Hepatocyte (in vitro differentiated cells): ENCODE data around the gene MALAT1. TPM values are rescaled to one million over a fixed set of nuclear protein-coding genes. Genes with fewer than 3 reads are reported as not detected.

ENCODE experiments used
- DNase-seq: peaks from one replicate; pipeline ENCODE4 v3.0.0-alpha.2; 2016; ENCODE audit warnings: low spot score
- H2AFZ ChIP-seq: fragments of 200-600 bp; sonication (generic); 2 replicates; pipeline ENCODE4 v1.6.0; 2016; ENCODE audit warnings: antibody characterized with exemption, mild to moderate bottlenecking
- H3K27ac ChIP-seq: fragments of 200-600 bp; sonication (generic); 2 replicates; pipeline ENCODE4 v1.5.1; 2016; ENCODE audit warnings: mild to moderate bottlenecking
- H3K27me3 ChIP-seq: fragments of 200-600 bp; sonication (generic); 2 replicates; pipeline ENCODE4 v1.6.1; 2016
- H3K36me3 ChIP-seq: fragments of 200-600 bp; sonication (generic); replicated peaks from 2 replicates; pipeline ENCODE4 v1.5.1; 2016; ENCODE audit warnings: low read depth; ENCODE audit not compliant: insufficient read depth
- H3K4me1 ChIP-seq: fragments of 200-600 bp; sonication (generic); 2 replicates; pipeline ENCODE4 v1.5.1; 2016; ENCODE audit warnings: mild to moderate bottlenecking, moderate library complexity; ENCODE audit not compliant: insufficient read depth
- H3K4me2 ChIP-seq: fragments of 200-600 bp; sonication (generic); 2 replicates; pipeline ENCODE4 v1.6.0; 2016
- H3K4me3 ChIP-seq: fragments of 200-600 bp; sonication (generic); 2 replicates; pipeline ENCODE4 v1.5.1; 2016; ENCODE audit warnings: mild to moderate bottlenecking
- H3K79me2 ChIP-seq: fragments of 200-600 bp; sonication (generic); 2 replicates; pipeline ENCODE4 v1.6.0; 2017; ENCODE audit warnings: mild to moderate bottlenecking
- H3K9me2 ChIP-seq: fragments of 200-600 bp; sonication (generic); replicated peaks from 2 replicates; pipeline ENCODE4 v1.6.0; 2017; ENCODE audit warnings: mild to moderate bottlenecking; ENCODE audit not compliant: insufficient read depth
- H3K9me3 ChIP-seq: fragments of 200-600 bp; sonication (generic); 2 replicates; pipeline ENCODE4 v1.5.1; 2016; ENCODE audit warnings: low read depth, mild to moderate bottlenecking
- H4K20me1 ChIP-seq: fragments of 200-600 bp; sonication (generic); 2 replicates; pipeline ENCODE4 v1.6.0; 2016; ENCODE audit warnings: mild to moderate bottlenecking; ENCODE audit not compliant: insufficient read depth, poor library complexity, severe bottlenecking
- CTCF ChIP-seq: fragments of 200-600 bp; sonication (generic); IDR thresholded peaks from 2 replicates; pipeline ENCODE4 v1.5.1; 2016; ENCODE audit warnings: antibody characterized with exemption, mild to moderate bottlenecking; ENCODE audit not compliant: poor library complexity
- EZH2 ChIP-seq: fragments of 200-600 bp; sonication (generic); IDR thresholded peaks from 2 replicates; pipeline ENCODE4 v1.6.1; 2016; ENCODE audit warnings: antibody characterized with exemption, mild to moderate bottlenecking, borderline replicate concordance
- EZH2phosphoT487 ChIP-seq: fragments of 200-600 bp; sonication (generic); IDR thresholded peaks from one replicate; pipeline ENCODE4 v1.6.1; 2018; ENCODE audit warnings: antibody characterized with exemption, mild to moderate bottlenecking, low read depth, moderate library complexity; ENCODE audit not compliant: unreplicated experiment, severe bottlenecking
- WGBS: methylation state at CpG from one replicate; pipeline ENCODE4 v1.1.6; 2016; ENCODE audit warnings: low lambda C conversion rate; ENCODE audit errors: missing lambda C conversion rate; 5-methylcytosine and 5-hydroxymethylcytosine counted together
- polyA plus RNA-seq: library from polyadenylated mRNA; unstranded; fragments of >200 nt; fragmentation: Nextera tagmentation; extraction: Ambion mirVana; gene quantifications from 2 replicates; pipeline ENCODE4 v1.2.1, GENCODE V29; 2016
- total RNA-seq: library from RNA; depleted of rRNA; stranded (reverse); fragments of >200 nt; gene quantifications from 2 replicates; pipeline ENCODE4 v1.2.3, GENCODE V29; 2014

MALAT1 gene
- total and polyA plus RNA-seq, 2 experiments from 2014 or later = 8,000 to 16,690 TPM

GRCh38 chr11:65536412-65537295 is 37.8 kb downstream of the MALAT1 start:
- Histone ChIP-seq H3K79me2 (no peaks in the 10 kb centered on the region), H3K4me2 (no peak overlapping the region), H3K36me3 (no peaks in the 10 kb centered on the region), H3K9me2 (no peaks in the 10 kb centered on the region), H3K4me1 (peaks cover 19% of the 10 kb centered on the region), H3K27me3 (no peaks in the 10 kb centered on the region), H2AFZ (no peak overlapping the region), H4K20me1 (peaks cover 23% of the 10 kb centered on the region), H3K9me3 (no peaks in the 10 kb centered on the region), H3K4me3 (no peak overlapping the region), H3K27ac (no peak overlapping the region)
- no peak for TF ChIP-seq EZH2phosphoT487
- no peak for TF ChIP-seq CTCF
- TF ChIP-seq EZH2 = no peak
- no peak for DNase-seq
- WGBS = 97% methylated on average over 12 of the region's 12 CpGs

- H4K20me1 ChIP-seq = peaks cover 23% of the 10 kb centered on the region
- peaks cover 24% of the 10 kb centered on the region for H3K4me1 ChIP-seq
- DNase-seq = peak; percentile 10
- H3K27me3 ChIP-seq = no peaks in the 10 kb centered on the region
- WGBS = 92% methylated on average over 2 of the region's 2 CpGs
- no peaks in the 10 kb centered on the region for H3K9me3 ChIP-seq
- H3K4me3 ChIP-seq = no peak overlapping the region
- no peak overlapping the region for H3K27ac ChIP-seq
- H3K4me2 ChIP-seq = no peak overlapping the region
- no peaks in the 10 kb centered on the region for H3K79me2 ChIP-seq
- no peaks in the 10 kb centered on the region for H3K9me2 ChIP-seq
- H2AFZ ChIP-seq = no peak overlapping the region
- TF ChIP-seq CTCF = no peak
- no peak for TF ChIP-seq EZH2
- no peak for TF ChIP-seq EZH2phosphoT487
- no peaks in the 10 kb centered on the region for H3K36me3 ChIP-seq
Measured at GRCh38 chr11:65537296-65537597, 38.4 kb downstream of the MALAT1 start.

- Histone ChIP-seq H3K27me3 (no peaks in the 10 kb centered on the region), H3K27ac (no peak overlapping the region), H3K4me1 (peaks cover 24% of the 10 kb centered on the region), H3K9me2 (no peaks in the 10 kb centered on the region), H3K9me3 (no peaks in the 10 kb centered on the region), H4K20me1 (peaks cover 23% of the 10 kb centered on the region), H3K4me3 (no peak overlapping the region), H2AFZ (no peak overlapping the region), H3K79me2 (no peaks in the 10 kb centered on the region), H3K36me3 (no peaks in the 10 kb centered on the region), H3K4me2 (no peak overlapping the region)
- 89% methylated on average over 18 of the region's 18 CpGs for WGBS
- TF ChIP-seq EZH2phosphoT487 (no peak), EZH2 (no peak), CTCF (no peak)
- DNase-seq = peak; percentile 17
Measured at GRCh38 chr11:65537620-65538231, 38.9 kb downstream of the MALAT1 start.
